Astrocyte (in vitro differentiated cells and primary cell): ENCODE data around the gene AGPAT1. TPM values are rescaled to one million over a fixed set of nuclear protein-coding genes. Genes with fewer than 3 reads are reported as not detected.

Source experiments
- DNase-seq: peaks from one replicate; pipeline ENCODE4 v3.0.0-alpha.2; 2010; ENCODE audit warnings: low read depth
- FAIRE-seq: peaks from 2 replicates; lab custom pipeline; 2011; peaks lifted over from hg19 to GRCh38; lab: Jason Lieb, UNC
- H2AFZ ChIP-seq: 2 replicates; pipeline ENCODE4 v1.6.0; 2012; ENCODE audit warnings: low read depth, low read length, inconsistent platforms
- H3K27ac ChIP-seq: 2 replicates; pipeline ENCODE4 v1.5.1; 2011; ENCODE audit warnings: low read depth, low read length, inconsistent platforms
- H3K27me3 ChIP-seq: 2 replicates; pipeline ENCODE4 v1.6.0; 2011; ENCODE audit warnings: low read length, inconsistent platforms; ENCODE audit not compliant: insufficient read depth
- H3K36me3 ChIP-seq: 2 replicates; pipeline ENCODE4 v1.5.1; 2011; ENCODE audit warnings: low read length, inconsistent platforms; ENCODE audit not compliant: insufficient read depth
- H3K4me1 ChIP-seq: 2 replicates; pipeline ENCODE4 v1.5.1; 2011; ENCODE audit warnings: low read length, inconsistent platforms; ENCODE audit not compliant: insufficient read depth
- H3K4me2 ChIP-seq: 2 replicates; pipeline ENCODE4 v1.6.0; 2012; ENCODE audit warnings: low read length, inconsistent platforms
- H3K4me3 ChIP-seq: 2 replicates; pipeline ENCODE4 v1.5.1; 2011; ENCODE audit warnings: low read depth, mild to moderate bottlenecking, low read length, inconsistent platforms; ENCODE audit not compliant: insufficient read depth
- H3K79me2 ChIP-seq: 2 replicates; pipeline ENCODE4 v1.6.0; 2012; ENCODE audit warnings: mild to moderate bottlenecking, low read length, inconsistent platforms; ENCODE audit not compliant: insufficient read depth
- H3K9ac ChIP-seq: 2 replicates; pipeline ENCODE4 v1.6.0; 2012; ENCODE audit warnings: mild to moderate bottlenecking, low read length, inconsistent platforms
- H3K9me3 ChIP-seq: 2 replicates; pipeline ENCODE4 v1.5.1; 2012; ENCODE audit warnings: low read depth, mild to moderate bottlenecking, low read length, inconsistent platforms; ENCODE audit not compliant: insufficient read depth
- H4K20me1 ChIP-seq: 2 replicates; pipeline ENCODE4 v1.6.0; 2012; ENCODE audit warnings: low read length, inconsistent platforms; ENCODE audit not compliant: insufficient read depth
- H3K27ac Mint-ChIP-seq: one replicate; pipeline ENCODE4 v1.8.0; 2021; ENCODE audit warnings: mild to moderate bottlenecking, mixed read lengths; ENCODE audit not compliant: unreplicated experiment
- H3K27me3 Mint-ChIP-seq: one replicate; pipeline ENCODE4 v1.8.0; 2021; ENCODE audit warnings: low read depth, mixed read lengths; ENCODE audit not compliant: unreplicated experiment
- H3K36me3 Mint-ChIP-seq: one replicate; pipeline ENCODE4 v1.8.0; 2021; ENCODE audit warnings: low read depth, mixed read lengths; ENCODE audit not compliant: unreplicated experiment
- H3K4me1 Mint-ChIP-seq: one replicate; pipeline ENCODE4 v1.8.0; 2021; ENCODE audit warnings: low read depth, mixed read lengths; ENCODE audit not compliant: unreplicated experiment
- H3K4me3 Mint-ChIP-seq: one replicate; pipeline ENCODE4 v1.8.0; 2021; ENCODE audit warnings: mild to moderate bottlenecking, moderate library complexity, mixed read lengths; ENCODE audit not compliant: unreplicated experiment
- H3K9me3 Mint-ChIP-seq: one replicate; pipeline ENCODE4 v1.8.0; 2021; ENCODE audit warnings: mild to moderate bottlenecking, mixed read lengths; ENCODE audit not compliant: unreplicated experiment
- CTCF ChIP-seq: IDR thresholded peaks from 2 replicates; pipeline ENCODE4 v1.5.1; 2011; ENCODE audit warnings: low read depth, mild to moderate bottlenecking, inconsistent platforms, low read length, moderate library complexity; ENCODE audit not compliant: insufficient read depth
- EZH2 ChIP-seq: IDR thresholded peaks from 2 replicates; pipeline ENCODE4 v1.6.1; 2012; ENCODE audit warnings: mild to moderate bottlenecking, low read length, inconsistent platforms; ENCODE audit not compliant: insufficient read depth
- total RNA-seq: library from RNA; stranded (reverse); gene quantifications from 2 replicates; pipeline ENCODE4 v1.2.1, GENCODE V29; 2021

AGPAT1 gene
- total RNA-seq, 1 donor from 2014 or later: 94.8 TPM

GRCh38 chr6:32149092-32149755 lies 26.7 kb downstream of the AGPAT1 start:
- no peaks in the 10 kb centered on the region for H3K36me3 ChIP-seq
- no peak overlapping the region for H3K4me3 Mint-ChIP-seq
- TF ChIP-seq CTCF (no peak), EZH2 (peak; percentile 1)
- no peaks in the 10 kb centered on the region for H3K9me3 ChIP-seq
- peak overlapping the region; percentile 61 for H2AFZ ChIP-seq
- no peak overlapping the region for H3K9ac ChIP-seq
- peaks cover 6% of the 10 kb centered on the region for H3K36me3 Mint-ChIP-seq
- peaks cover 9% of the 10 kb centered on the region for H3K9me3 Mint-ChIP-seq
- H3K4me1 Mint-ChIP-seq: peaks cover 22% of the 10 kb centered on the region
- H3K27me3 Mint-ChIP-seq: peaks cover 33% of the 10 kb centered on the region
- no peak overlapping the region for H3K27ac ChIP-seq
- H3K27ac Mint-ChIP-seq: no peak overlapping the region
- H3K79me2 ChIP-seq: peaks cover under 1% of the 10 kb centered on the region
- H3K27me3 ChIP-seq: peaks cover 37% of the 10 kb centered on the region
- DNase-seq: no peak
- peak overlapping the region; percentile 66 for H3K4me2 ChIP-seq
- H3K4me1 ChIP-seq: peaks cover 16% of the 10 kb centered on the region
- no peak for FAIRE-seq
- no peaks in the 10 kb centered on the region for H4K20me1 ChIP-seq
- peak overlapping the region; percentile 35 for H3K4me3 ChIP-seq

GRCh38 chr6:32148289-32149091 lies 27.4 kb downstream of the AGPAT1 start:
- H3K27ac Mint-ChIP-seq: no peak overlapping the region
- H4K20me1 ChIP-seq: no peaks in the 10 kb centered on the region
- H3K4me1 ChIP-seq: peaks cover 16% of the 10 kb centered on the region
- no peak overlapping the region for H3K9ac ChIP-seq
- peaks cover 37% of the 10 kb centered on the region for H3K27me3 ChIP-seq
- no peaks in the 10 kb centered on the region for H3K79me2 ChIP-seq
- peak overlapping the region; percentile 66 for H3K4me2 ChIP-seq
- H3K27me3 Mint-ChIP-seq: peaks cover 33% of the 10 kb centered on the region
- peak; percentile 27 for TF ChIP-seq EZH2
- no peak for TF ChIP-seq CTCF
- H3K36me3 Mint-ChIP-seq: peaks cover 6% of the 10 kb centered on the region
- peak overlapping the region; percentile 71 for H3K4me3 Mint-ChIP-seq
- no peak overlapping the region for H3K27ac ChIP-seq
- H3K4me1 Mint-ChIP-seq: peaks cover 22% of the 10 kb centered on the region
- no peaks in the 10 kb centered on the region for H3K36me3 ChIP-seq
- peak overlapping the region; percentile 35 for H3K4me3 ChIP-seq
- H2AFZ ChIP-seq: peak overlapping the region; percentile 61
- peak; percentile 6 for DNase-seq
- no peaks in the 10 kb centered on the region for H3K9me3 ChIP-seq
- FAIRE-seq: no peak
- peaks cover 9% of the 10 kb centered on the region for H3K9me3 Mint-ChIP-seq
